ENCODE data around the gene METTL25B. TPM values are rescaled to one million over a fixed set of nuclear protein-coding genes. Genes with fewer than 3 reads are reported as not detected.

Gene METTL25B
- total RNA-seq, 1 experiment from 2014 or later, result 51.0 TPM

DNA sequence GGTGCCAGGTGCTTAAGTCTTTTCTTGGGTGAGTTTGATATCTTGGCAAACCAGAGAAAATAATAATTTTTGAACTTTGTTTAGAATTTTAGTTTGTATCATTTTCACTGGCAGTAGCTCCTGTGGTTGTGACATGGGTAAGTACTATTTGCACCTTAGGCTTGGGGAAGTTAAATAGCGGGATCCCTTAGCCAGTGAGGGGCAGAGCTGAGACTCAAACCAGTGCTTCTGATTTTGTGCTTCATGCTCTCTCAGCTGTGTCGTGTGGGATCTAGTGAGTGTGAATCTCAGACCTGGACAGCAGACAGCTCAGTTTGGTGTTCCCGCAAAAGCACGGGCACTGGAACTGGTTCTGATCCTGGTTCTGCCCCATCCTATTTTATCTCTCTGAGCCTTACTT lies 48.7 kb downstream of the METTL25B start:
- DNase-seq, result no peak
- no TSS peak for BruUV-seq (replicated peaks)
- Histone ChIP-seq H3K79me2 (ENCODE audit: low read depth) (peaks cover 87% of the 10 kb centered on the region), H3K4me3 (no peak overlapping the region), H3K36me3 (ENCODE audit: low read depth) (peaks cover 15% of the 10 kb centered on the region; the same call in 1 of the 2 replicates), H3K27me3 (ENCODE audit: insufficient read depth, low read depth) (no peaks in the 10 kb centered on the region), H3K27ac (no peak overlapping the region), H3F3A (ENCODE audit: insufficient read depth, low read depth) (peaks cover 26% of the 10 kb centered on the region; the same call in 1 of the 2 replicates), H3K4me1 (replicated peaks; ENCODE audit: insufficient read depth) (no peaks in the 10 kb centered on the region), H3K9me2 (ENCODE audit: insufficient read depth) (no peaks in the 10 kb centered on the region), H3K9me3 (ENCODE audit: insufficient read depth, low read depth) (no peaks in the 10 kb centered on the region), H2AFZ (no peak overlapping the region), H4K20me1 (ENCODE audit: insufficient read depth) (peaks cover 69% of the 10 kb centered on the region), H3K4me2 (no peak overlapping the region)
- ChIA-PET POLR2A (ENCODE audit: unreplicated experiment) (no interaction called here), CTCF (no interaction called here)
- intact Hi-C loops (cut with micrococcal nuclease; ENCODE audit: unreplicated experiment), result no loop called here
- TF ChIP-seq, protein P1, sequence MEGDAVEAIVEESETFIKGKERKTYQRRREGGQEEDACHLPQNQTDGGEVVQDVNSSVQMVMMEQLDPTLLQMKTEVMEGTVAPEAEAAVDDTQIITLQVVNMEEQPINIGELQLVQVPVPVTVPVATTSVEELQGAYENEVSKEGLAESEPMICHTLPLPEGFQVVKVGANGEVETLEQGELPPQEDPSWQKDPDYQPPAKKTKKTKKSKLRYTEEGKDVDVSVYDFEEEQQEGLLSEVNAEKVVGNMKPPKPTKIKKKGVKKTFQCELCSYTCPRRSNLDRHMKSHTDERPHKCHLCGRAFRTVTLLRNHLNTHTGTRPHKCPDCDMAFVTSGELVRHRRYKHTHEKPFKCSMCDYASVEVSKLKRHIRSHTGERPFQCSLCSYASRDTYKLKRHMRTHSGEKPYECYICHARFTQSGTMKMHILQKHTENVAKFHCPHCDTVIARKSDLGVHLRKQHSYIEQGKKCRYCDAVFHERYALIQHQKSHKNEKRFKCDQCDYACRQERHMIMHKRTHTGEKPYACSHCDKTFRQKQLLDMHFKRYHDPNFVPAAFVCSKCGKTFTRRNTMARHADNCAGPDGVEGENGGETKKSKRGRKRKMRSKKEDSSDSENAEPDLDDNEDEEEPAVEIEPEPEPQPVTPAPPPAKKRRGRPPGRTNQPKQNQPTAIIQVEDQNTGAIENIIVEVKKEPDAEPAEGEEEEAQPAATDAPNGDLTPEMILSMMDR (conservative IDR thresholded peaks at IDR 0.05), result no peak
- TF ChIP-seq EZH2 (IDR thresholded peaks at IDR 0.05; ENCODE audit: low read depth), result no peak

DNA sequence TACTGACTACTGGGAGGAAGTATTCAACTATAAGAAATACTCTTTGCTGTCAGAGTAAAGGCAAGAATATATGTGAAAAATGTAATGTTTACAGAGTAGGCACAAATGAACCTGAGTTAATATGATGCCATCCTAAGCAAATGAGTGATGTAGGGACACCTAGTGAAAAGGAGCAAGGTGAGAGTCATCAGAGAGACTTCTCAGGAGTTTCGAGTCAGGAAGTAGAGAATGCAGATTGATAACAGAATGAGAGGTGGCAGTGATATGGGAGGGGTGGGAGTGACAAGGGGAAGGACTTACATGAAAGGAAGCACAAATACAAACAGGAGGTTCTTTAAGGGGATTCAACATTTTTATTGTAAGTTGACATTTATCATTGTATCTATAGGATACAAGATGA lies 49.3 kb downstream of the METTL25B start:
- Histone ChIP-seq H3K4me2 (no peak overlapping the region), H3K9me3 (ENCODE audit: insufficient read depth, low read depth) (no peaks in the 10 kb centered on the region), H3K27ac (no peak overlapping the region), H3K36me3 (ENCODE audit: low read depth) (peaks cover 18% of the 10 kb centered on the region; the same call in 1 of the 2 replicates), H3K4me1 (replicated peaks; ENCODE audit: insufficient read depth) (no peaks in the 10 kb centered on the region), H3K79me2 (ENCODE audit: low read depth) (peaks cover 86% of the 10 kb centered on the region), H2AFZ (no peak overlapping the region), H3F3A (ENCODE audit: insufficient read depth, low read depth) (peaks cover 24% of the 10 kb centered on the region; the same call in 1 of the 2 replicates), H4K20me1 (ENCODE audit: insufficient read depth) (peaks cover 73% of the 10 kb centered on the region), H3K4me3 (no peak overlapping the region), H3K9me2 (ENCODE audit: insufficient read depth) (no peaks in the 10 kb centered on the region), H3K27me3 (ENCODE audit: insufficient read depth, low read depth) (no peaks in the 10 kb centered on the region)
- no TSS peak for BruUV-seq (replicated peaks)
- CTCF ChIA-PET, result no interaction called here
- POLR2A ChIA-PET (ENCODE audit: unreplicated experiment), result no interaction called here
- TF ChIP-seq, protein P1 (conservative IDR thresholded peaks at IDR 0.05), result no peak
- no peak for TF ChIP-seq EZH2 (IDR thresholded peaks at IDR 0.05; ENCODE audit: low read depth)
- no peak for DNase-seq
- intact Hi-C loops (cut with micrococcal nuclease; ENCODE audit: unreplicated experiment), result no loop called here

DNA sequence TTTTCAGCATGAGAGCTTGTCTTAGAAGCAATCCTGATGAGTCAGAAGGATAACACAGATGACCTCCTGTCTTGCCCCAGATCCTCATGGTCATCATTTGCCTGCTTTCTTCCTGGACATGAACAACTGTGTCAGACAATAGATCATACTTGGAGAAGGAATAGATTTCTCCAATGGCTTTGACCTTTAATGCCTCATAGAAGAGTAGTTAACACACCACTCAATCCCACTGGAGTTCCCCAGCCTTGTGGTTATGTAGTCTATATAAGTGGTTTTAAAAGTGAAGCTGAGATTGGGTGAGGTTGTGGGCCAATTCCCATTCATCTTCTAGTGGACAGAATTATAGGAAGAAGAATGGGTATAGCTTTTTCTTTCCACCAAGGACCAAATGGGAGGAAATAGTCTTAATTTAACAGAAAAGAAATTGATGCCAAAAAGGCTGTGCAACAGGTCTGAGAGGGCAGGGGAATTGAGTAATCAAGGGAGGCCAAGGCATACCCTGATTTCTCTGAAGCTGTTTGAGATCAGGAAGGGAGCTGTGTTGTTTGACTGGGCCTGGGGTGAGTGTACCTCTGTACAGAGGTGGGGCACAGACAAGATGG lies 53.4 kb downstream of the METTL25B start:
- Histone ChIP-seq H2AFZ (no peak overlapping the region), H3K4me3 (no peak overlapping the region), H3F3A (ENCODE audit: insufficient read depth, low read depth) (peaks cover 23% of the 10 kb centered on the region; the same call in 1 of the 2 replicates), H3K4me2 (no peak overlapping the region), H4K20me1 (ENCODE audit: insufficient read depth) (peaks cover 53% of the 10 kb centered on the region), H3K9me3 (ENCODE audit: insufficient read depth, low read depth) (no peaks in the 10 kb centered on the region), H3K9me2 (ENCODE audit: insufficient read depth) (no peaks in the 10 kb centered on the region), H3K27me3 (ENCODE audit: insufficient read depth, low read depth) (no peaks in the 10 kb centered on the region), H3K27ac (no peak overlapping the region), H3K79me2 (ENCODE audit: low read depth) (peaks cover 52% of the 10 kb centered on the region), H3K36me3 (ENCODE audit: low read depth) (peaks cover 18% of the 10 kb centered on the region; the same call in 1 of the 2 replicates), H3K4me1 (replicated peaks; ENCODE audit: insufficient read depth) (no peaks in the 10 kb centered on the region)
- intact Hi-C loops (cut with micrococcal nuclease; ENCODE audit: unreplicated experiment), result no loop called here
- no peak for TF ChIP-seq EZH2 (IDR thresholded peaks at IDR 0.05; ENCODE audit: low read depth)
- TF ChIP-seq, protein P1 (conservative IDR thresholded peaks at IDR 0.05), result no peak
- DNase-seq, result no peak
- CTCF ChIA-PET, result interaction anchor here (0.6 kb wide), 2 partner anchors 79 to 100 kb away, joined by 3 read pairs; no protein-coding TSS in a partner anchor
- BruUV-seq (replicated peaks), result no TSS peak
- POLR2A ChIA-PET (ENCODE audit: unreplicated experiment), result interaction anchor here (0.7 kb wide), 1 partner anchor 77 kb away, joined by 3 read pairs; no protein-coding TSS in a partner anchor

All from PC-9 (cell line).